Embryonic facial prominence (tissue), 1 donor: Measurements from ENCODE around the gene WNT9A.

ENCODE experiments used
- DNase-seq: peaks from one replicate; pipeline ENCODE4 v3.0.0-alpha.2; 2016; ENCODE audit errors: extremely low spot score

The WNT9A gene

DNA sequence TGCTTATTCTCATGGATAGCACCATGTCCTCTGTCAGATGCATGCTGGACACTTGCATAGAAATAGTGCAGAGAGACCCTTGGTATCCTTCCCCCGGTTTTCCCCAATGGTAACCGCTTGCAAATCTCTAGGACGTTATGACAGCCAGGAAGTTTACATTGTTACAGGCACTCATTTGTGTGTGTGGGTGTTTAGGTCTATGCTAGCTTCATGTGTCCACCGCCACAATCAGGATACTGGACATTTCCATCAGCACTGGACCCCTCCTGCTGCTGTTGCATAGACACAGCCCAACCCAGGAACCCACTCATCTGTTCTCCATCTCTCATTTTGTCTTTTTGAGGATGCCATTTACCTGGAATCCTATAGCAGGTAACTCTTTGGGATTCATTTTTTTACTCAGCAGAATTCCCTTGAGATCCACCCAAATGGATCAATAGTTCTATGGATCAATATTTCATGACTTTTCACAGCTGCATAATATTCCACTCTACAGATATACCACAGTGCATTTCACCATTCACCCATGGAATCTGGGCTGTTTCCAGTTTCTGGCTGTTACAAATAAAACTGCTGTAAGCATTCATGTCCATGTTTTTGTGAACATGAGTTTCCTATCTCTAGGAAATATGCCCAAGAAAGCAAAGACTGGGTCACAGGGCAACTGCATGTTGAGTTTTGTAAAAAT lies 6.6 kb upstream of the WNT9A start:
- DNase-seq, result peak; percentile 2

DNA sequence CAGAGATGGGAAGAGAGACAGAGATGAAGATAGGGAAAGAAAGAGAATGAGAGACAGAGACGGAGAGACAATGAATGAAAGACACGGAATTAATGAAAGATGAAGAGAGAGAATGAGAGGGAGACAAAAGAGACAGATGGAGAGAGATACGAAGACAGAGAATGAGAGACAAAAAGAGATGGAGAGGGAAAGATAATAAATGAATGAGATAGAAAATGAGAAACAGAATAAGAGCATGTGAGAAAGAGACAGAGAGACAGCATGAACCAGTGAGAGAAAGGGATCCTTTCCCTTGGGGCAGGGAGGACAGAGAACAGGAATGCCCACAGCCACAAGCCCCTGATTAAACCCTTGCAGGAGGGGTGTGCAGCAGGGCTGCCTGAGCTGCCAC lies 5.3 kb upstream of the WNT9A start:
- DNase-seq, result no peak

DNA sequence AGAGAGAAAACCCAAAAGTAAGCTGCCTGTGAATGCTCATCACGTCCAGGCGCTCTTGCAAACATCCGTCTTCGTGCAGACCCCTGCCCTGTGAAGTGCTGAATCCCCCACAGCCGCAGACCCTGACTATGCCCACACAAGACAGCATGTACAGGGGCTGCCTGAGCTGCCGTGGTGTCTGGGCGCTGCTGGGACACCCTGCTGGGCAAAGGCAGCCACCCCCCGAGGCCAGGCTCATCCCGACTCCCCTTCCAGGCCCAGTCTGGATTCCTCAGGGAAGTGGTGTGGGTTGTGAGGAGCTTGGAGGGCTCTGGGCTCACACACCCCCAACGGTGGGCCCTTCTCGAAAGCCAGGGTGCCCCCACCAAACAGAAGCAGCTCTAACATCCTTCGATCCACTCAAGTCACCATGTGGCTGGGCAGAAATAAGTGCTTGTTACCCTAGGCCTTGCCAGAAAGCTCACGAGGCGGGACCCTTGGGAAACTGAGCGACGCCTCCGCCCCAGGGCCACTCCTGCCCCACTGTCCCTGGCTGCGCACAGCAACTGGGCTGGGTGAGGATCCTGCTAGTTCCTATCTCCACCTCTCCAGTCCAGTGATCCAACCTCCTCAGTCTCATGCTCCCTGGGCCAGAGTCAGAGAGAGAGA lies 4.8 kb upstream of the WNT9A start:
- peak; percentile 2 for DNase-seq

DNA sequence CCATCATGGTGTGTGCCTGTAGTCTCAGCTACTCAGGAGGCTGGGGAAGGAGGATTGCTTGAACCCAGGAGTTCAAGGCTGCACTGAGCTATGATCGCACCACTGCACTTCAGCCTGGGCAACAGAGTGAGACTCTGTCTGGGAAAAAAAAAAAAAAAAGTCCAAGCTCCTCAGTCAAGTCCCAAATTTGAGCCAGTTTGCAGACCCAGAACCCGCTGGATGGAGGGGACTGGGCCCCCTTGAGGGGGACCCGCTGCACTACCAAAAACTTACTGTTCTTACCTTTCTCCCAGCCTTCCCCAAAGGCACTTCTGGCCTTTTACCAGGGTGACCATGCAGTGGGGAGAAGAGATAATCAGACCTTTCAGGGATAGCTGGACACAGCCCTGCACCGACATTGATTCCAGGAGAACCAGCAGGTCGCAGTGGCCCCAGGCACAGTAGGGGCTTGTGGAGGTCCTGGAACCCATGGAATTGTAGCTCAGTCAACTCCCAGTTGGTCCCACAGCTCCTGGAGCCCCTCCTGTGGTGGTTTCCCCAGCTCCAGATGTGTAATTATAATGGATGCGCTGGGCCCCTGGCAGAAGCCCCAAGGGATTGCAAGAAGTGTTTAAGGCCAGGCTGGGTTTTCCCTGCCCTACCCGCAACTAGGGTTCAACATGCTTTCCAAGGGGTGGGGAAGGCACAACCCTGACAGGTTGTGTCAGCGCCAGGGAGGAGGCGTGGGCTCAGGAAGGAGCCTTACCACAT lies 4.1 kb upstream of the WNT9A start:
- no peak for DNase-seq

DNA sequence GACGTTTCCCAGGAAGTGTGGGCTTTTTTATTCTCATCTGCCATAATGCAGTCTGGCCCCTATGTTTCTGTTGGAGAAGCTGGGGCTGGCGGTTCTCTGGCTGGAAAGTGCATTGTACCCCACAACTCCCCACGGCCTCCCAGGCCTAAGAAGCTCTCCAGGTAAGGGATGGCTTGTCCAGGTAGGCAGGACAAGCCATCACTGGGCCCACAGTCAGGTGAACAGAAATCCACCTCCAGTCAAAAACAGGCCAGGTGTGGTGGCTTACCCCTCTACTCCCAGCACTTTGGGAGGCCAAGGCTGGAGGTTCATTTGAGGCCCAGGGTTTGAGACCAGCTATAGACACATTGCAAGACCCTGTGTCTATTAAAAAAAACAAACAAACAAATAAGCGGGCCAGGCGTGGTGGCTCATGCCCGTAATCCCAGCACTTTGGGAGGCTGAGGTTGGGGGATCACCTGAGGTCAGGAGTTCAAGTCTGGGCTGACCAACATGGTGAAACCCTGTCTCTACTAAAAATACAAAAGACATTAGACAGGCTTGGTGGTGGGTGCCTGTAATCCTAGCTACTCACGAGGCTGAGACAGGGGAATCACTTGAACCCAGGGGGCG lies 3.1 kb upstream of the WNT9A start:
- DNase-seq, result no peak

DNA sequence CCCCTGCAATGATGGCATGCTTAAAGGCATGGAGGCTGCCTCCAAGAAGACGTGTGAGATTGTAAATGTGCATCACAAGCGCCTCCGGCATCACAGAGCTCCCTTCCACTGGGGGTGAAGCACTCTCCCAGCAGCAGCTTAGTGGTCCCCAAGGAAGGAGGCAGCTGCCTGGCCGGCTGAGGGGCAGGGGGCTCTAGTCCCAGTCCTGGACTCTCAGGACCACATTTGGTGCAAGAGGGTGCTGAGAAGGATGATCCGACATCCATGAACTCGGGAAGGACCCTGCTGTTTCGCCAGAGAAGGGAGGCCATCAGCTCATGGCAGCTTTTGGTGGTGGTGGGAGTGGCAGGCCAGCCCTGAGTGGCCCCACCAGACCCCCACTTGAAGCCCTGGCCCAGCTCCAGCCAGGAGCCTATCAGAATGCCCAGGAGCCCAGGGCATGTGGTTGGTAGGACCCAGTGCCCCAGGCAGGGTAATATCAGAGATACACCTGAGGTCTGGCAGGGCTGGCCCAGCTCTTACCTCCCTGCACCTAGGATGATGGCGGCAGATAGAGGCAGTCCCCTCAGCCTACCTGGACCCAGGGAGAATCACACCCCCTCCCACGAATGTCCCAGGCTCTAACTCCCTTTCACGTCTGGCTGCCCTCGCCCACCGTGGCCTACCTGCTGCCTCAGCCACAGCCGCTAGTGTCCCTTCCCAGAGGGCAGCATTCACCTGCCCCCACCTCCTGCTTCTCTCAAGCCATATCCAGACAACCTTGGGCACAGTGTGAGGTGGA lies 2.4 kb upstream of the WNT9A start:
- DNase-seq, result no peak

DNA sequence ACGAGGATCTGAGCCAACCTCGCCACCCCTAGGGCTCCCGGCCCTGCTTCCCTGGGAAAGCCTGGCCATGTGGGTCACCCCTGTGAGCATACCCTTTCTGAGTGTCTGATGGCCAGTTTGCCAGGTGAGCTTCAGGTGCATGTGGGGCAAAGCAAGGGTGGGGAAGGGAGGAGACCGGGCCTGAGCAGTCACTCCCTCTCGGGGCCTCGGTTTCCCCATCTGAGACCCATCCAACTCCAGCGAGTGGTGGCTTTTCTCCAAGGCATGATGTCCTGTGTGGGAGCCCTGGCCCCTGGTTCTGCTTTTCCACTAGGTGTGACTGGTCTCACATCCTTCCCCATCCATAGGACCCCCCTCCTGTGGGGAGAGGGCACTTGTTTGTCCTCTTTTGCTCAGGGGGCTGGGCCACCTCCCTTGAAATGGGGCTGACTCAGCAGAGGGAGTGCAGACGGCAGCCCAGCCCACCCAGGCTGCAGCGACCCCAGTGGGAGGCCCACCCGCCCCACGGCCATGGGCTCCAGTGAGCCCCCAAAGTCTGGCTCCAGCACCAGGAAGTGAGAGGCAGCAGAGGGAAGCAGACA lies 1.7 kb upstream of the WNT9A start:
- no peak for DNase-seq

DNA sequence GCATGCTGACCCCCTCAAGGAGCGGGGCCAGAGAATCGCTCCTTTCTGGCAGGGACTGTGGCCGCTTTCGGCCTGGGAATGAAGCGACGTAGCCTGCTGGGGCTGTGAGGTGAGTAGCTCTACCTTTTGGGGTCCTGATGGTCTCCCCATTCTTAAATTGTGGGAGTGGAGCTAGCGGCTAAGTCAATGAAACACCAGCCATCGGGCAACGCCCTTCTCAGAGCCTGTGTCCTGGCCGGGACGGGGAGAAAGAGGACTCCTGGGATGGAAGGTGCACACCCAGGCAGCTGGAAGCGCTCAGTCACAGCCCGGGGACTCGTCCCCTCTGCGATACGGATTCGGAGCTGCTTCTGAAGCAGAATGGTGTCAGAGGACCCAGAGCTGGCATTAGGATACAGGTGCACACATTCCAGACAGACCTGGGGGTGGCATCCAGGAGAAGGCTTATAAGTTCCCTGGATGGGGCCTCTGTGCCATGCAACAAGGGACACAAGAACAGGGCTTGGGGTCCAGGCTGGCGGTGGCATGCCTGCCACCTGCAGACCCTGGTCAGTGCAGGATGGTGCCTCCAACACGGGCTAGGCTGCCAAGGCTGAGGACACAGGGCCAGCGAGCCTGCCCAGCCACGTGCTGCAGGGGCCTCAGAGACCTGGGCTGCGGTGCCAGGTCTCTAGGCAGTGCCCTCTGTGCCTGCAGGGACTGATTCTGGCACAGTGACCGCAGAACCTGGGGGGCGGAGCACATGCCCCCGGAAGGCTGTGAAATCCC lies 945 bp upstream of the WNT9A start:
- no peak for DNase-seq

DNA sequence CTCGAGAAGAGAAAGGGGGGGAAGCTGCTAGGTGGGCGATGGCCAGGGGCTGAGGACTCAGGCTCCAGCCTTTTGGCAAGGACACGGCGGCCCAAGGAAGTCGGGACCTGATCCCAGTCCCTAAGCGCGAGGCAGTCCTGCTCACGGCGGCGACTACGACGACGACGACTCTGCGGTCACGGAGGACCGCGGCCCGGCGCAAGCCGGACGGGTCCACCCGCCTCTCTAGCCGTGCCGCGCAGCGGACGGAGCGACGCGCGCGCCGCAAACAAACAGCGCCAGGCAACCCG lies 401 bp downstream of the WNT9A start:
- DNase-seq, result no peak

DNA sequence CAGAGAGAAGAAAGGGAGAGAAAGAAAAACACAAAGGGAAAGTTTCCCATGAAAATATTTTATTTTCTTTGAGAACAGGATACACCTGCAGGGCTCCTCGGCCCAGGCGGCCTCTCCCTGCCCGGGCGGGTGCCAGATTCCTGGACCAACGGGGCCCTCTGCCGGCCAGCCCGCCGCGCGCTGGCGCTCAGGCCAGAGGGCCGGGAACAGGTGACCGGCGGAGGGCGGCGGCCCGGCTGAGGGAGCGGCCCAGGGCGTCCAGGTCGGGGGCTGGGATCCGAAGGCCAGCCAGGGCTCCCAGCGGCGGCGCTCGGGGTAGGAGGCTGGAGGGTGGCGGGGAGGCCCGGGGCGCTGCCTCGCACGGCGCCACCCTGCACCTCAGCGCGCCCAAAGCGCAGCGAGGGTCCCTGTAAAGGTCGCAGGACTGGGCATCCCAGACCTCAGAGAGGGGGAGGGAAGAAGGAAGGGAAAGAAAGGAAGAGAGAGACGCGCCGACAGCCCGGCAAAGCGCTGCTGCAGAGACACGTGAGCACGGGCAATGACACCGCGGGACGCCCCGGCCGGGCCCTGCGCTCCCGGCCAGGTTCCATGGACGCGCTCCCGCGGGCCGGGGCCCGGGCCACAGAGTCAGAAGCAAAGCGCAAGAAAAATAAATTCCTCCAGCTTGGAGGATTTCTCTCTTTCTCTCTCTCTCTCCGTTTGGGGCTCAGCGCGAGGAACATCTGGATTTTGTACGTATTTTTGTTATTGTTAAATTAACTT lies 927 bp downstream of the WNT9A start:
- DNase-seq, result no peak

DNA sequence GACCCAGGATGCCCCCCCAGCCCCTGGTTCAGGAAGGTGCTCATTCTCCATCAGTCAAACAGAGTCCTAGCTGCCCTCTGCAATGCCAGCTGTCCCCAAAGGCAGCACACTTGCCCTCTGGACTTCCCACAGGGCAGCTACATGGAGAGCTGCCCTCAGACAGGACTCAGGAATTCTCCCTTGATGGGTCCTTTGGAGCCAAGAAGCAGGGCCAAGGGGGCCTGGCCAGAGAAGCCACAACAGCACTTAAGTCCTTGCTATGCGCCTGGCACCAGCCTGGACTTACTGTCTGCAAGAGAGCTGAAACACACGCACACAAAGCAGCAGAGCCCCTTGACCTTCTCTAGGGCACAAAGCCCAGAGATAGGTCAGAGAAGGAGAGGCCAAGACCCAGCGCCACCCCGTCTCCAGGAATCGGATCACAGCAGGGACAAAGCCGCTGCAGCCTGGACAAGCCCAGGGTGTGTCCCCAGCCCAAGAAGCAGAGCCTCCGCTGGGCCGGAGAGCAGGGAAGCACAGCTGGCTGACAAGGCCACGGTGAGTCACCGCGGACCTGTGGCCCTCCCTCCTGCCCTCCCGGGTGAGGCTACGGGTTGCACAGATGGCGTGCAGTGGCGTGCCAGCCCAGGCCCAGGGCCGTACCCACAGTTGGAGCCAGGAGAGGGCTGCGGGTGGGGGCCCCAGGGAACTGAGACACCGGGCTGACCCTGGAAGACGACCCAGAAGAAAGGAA lies 1.7 kb downstream of the WNT9A start:
- DNase-seq, result no peak

DNA sequence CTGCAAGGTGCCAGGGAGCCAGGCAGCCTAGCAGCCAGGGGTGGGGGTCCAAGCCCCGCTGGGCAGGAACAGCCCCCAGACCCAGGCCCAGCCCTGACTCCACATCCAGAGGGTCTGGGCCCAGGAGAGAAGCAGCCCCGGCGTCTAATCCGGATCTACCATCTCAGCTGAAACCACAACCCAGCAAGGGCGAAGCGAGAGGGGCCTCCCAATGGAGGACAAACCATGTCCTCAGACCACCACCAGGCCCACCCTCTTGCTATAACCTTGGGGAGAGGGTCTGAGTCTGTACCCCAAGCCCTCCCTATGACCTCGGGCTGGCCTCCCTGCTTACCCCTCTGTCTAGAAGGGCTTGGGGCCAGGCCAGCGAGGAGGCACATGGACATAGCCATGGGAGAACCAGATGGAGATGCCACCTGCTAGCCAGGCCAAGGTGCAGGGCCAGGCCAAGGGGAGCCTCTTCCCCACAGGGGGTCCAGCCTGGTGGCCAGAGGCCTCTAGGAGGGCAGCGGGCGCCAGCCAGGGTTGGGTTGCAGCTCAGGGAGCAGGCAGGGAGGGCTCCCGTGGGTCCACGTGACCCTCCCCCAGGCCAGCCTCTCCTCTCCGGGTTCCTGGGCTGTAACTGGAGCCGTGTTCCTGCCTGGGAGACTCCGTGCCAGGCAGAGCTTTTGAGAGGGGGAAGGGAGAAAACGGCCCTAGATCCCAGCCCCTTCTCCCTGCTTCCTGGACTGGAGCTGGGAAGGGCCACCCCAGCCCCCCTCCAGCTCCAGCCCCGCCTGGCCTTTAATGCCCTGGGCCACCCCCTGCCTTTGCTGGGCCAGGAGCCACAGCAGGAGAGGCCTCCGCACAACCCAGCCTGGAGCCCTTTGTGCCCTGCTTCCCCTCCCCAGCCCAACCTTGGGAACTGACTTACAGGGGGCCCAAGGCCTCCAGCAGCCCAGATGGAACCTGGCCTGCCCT lies 2.5 kb downstream of the WNT9A start:
- no peak for DNase-seq

DNA sequence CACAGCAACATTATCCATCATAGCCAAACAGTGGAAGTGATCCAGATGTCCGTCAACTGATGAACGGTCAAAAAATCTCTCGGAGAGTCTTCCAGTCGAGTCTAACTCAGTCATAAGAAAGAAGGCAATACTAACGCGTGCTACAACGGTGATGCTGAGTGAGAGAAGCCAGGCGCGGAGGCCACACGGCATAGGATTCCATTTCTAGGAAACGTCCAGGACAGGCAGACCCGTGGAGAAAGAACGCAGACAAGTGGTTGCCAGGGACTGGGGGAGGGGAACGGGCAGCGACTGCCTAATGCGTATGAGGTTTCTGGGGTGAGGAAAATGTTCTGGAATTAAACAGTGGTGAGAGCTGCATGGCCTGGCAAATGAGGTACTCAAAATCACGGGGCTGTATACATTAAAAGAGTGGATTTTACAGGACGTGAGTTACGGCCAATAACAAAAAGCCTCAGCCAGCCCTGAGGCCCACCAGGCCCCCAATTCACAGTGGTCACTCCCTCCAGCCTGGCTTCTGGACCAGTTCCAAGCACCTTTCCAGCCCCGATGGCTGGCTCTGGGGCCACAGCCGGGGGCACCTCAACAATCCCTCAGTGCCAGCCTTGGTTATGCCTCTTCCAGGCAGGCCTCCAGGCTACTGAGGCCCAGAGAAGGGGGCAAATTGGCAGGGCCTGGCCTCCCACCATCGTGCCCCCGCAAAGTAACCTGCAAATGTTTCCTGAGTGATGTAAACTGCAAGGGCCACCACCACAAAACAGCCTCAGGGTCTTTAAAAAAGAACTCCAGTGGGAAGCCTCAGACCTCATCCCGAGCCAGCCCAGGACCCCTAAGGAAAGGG lies 3.4 kb downstream of the WNT9A start:
- no peak for DNase-seq

DNA sequence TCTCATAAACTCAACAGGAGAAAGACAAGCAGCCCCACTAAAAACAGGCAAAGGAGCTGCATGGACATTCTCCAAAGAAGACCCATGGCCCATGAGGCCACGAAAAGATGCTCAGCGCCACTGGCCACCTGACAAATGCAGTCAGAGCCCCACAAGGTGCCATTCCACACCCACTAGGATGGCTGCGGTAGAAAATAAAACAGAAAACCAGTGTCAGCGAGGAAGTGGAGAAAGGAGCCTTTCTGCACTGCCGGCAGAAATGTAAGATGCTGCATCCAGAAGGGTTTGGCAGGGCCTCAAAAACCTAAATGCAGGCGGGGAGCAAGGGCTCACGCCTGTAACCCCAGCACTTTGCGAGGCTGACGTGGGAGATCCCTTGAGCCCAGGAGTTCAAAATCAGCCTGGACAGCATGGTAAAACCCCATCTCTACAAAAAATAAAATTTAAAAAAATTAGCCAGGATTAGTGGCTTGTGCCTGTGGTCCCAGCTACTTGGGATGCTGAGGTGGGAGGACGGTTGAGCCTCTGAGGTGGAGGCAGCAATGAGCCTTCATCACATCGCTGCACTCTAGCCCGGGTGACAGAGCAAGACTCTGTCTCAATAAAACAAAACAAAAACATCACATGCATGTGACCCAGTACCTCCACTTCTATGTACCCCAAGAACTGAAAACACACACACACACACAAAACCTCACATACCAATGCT lies 4.2 kb downstream of the WNT9A start:
- DNase-seq, result no peak

DNA sequence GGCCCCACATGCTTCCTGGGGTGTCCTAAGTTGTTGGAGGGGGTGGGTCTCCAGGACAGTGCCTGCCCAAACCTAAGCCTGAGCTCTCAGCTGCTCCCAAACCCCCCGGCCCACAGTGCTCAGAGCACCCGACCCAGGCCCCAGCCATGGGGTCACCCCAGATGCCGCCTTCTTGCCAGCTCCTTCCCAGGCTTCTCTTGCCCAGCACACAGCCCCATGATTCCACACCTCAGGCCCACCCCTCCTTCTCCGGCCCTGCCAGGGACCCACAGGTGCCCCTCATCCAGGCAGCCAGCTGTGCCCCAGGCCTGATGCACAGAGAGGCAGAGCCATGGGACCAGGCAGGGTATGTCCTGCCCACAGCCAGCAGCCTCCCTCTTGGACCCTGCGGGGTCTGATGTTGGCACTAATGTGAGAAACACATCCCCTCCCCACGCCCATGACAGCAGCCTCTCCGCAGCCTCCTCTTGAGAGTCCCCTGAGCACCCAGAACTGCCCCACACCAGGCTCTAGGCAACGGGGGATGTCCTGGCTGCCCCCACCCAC lies 4.9 kb downstream of the WNT9A start:
- DNase-seq, result no peak

DNA sequence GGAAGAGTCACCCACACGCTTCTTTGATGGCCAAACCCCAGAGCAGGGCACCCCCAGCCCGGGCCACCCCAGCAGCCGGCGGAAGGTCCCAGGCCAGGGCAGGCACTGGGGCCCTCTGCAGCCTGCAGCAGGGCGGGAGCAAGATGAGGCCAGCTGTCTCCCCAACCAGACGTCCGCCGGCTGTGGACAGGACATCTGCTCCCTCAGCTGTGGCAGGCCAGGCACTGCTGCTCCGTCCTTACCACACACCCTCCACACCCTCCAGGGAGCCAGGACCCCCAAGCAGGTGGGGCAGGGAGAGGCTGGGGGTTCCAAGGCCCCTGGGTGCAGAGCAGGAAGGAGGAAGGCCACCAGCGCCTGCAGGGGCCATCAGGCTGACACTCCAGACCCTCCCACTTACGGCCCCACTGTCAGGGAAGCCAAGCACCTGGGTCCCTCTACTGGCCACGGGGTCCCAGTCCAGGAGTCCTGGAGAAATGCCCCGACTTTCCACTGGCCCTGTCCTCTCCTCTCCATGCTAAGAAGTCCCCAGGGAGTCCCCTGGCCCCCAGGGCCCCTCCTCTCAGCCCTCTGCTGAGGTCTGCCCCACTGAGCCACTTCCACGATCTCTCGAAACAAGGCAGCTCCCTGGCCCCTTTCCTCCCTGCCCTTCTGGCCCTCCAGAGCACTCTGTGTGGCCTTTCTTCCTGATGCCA lies 5.6 kb downstream of the WNT9A start:
- no peak for DNase-seq
